Trophoblast cell (in vitro differentiated cells and primary cell): ENCODE data around the gene MRC2.
A peak's percentile ranks its signal among the peaks of the same experiment; 100 is the strongest.

Experiments
- DNase-seq, 2 donors: peaks; one replicate each; pipeline ENCODE4 v3.0.0-alpha.2; 2016
- H2AFZ ChIP-seq: 2 replicates; pipeline ENCODE4 v1.6.1; 2013; ENCODE audit warnings: low read length, moderate library complexity, mild to moderate bottlenecking; ENCODE audit not compliant: insufficient read depth, poor library complexity
- H2AK5ac ChIP-seq: 2 replicates; pipeline ENCODE4 v1.6.1; 2013; ENCODE audit warnings: mild to moderate bottlenecking, low read length
- H2BK120ac ChIP-seq: 2 replicates; pipeline ENCODE4 v1.6.1; 2013; ENCODE audit warnings: low read length, mild to moderate bottlenecking, moderate library complexity; ENCODE audit not compliant: insufficient read depth, poor library complexity
- H2BK12ac ChIP-seq: 2 replicates; pipeline ENCODE4 v1.6.1; 2013; ENCODE audit warnings: mild to moderate bottlenecking, low read length, moderate library complexity
- H2BK5ac ChIP-seq: 2 replicates; pipeline ENCODE4 v1.6.1; 2013; ENCODE audit warnings: low read length, low read depth, moderate library complexity, mild to moderate bottlenecking; ENCODE audit not compliant: poor library complexity
- H3K14ac ChIP-seq: 2 replicates; pipeline ENCODE4 v1.6.1; 2013; ENCODE audit warnings: mild to moderate bottlenecking, low read length
- H3K18ac ChIP-seq: 2 replicates; pipeline ENCODE4 v1.6.1; 2013; ENCODE audit warnings: mild to moderate bottlenecking, low read length
- H3K23ac ChIP-seq: 2 replicates; pipeline ENCODE4 v1.6.1; 2013; ENCODE audit warnings: low read length
- H3K27ac ChIP-seq: 2 replicates; pipeline ENCODE4 v1.5.1; 2013; ENCODE audit warnings: low read depth, mild to moderate bottlenecking, inconsistent platforms, low read length, moderate library complexity
- H3K27me3 ChIP-seq: 2 replicates; pipeline ENCODE4 v1.6.1; 2013; ENCODE audit warnings: inconsistent platforms, mild to moderate bottlenecking, low read length, moderate library complexity; ENCODE audit not compliant: insufficient read depth
- H3K36me3 ChIP-seq, 2 experiments: 1 replicate in 1 of 2; 2 replicates in 1 of 2; pipeline ENCODE4 v1.6.1; 2013; ENCODE audit warnings: low read length in 2 of 2, mild to moderate bottlenecking in 2 of 2, moderate library complexity in 1 of 2; ENCODE audit not compliant: insufficient read depth in 2 of 2, control insufficient read depth in 1 of 2
- H3K4ac ChIP-seq: 2 replicates; pipeline ENCODE4 v1.6.1; 2013; ENCODE audit warnings: low read depth, mild to moderate bottlenecking, low read length, moderate library complexity
- H3K4me1 ChIP-seq, 2 experiments: 1 replicate in 1 of 2; 2 replicates in 1 of 2; pipeline ENCODE4 v1.6.1; 2013; ENCODE audit warnings: low read length in 2 of 2, mild to moderate bottlenecking in 2 of 2, moderate library complexity in 1 of 2; ENCODE audit not compliant: insufficient read depth in 2 of 2, control insufficient read depth in 1 of 2
- H3K4me2 ChIP-seq: 2 replicates; pipeline ENCODE4 v1.6.1; 2013; ENCODE audit warnings: inconsistent platforms, mild to moderate bottlenecking, low read length, moderate library complexity
- H3K4me3 ChIP-seq: 2 replicates; pipeline ENCODE4 v1.5.1; 2013; ENCODE audit warnings: mild to moderate bottlenecking, low read depth, low read length, inconsistent platforms
- H3K79me1 ChIP-seq: one replicate; pipeline ENCODE4 v1.6.1; 2013; ENCODE audit warnings: low read length
- H3K79me2 ChIP-seq: 2 replicates; pipeline ENCODE4 v1.6.1; 2013; ENCODE audit warnings: low read length, mild to moderate bottlenecking; ENCODE audit not compliant: control insufficient read depth, insufficient read depth, poor library complexity
- H3K9ac ChIP-seq: 2 replicates; pipeline ENCODE4 v1.6.1; 2013; ENCODE audit warnings: mild to moderate bottlenecking, low read length
- H3K9me3 ChIP-seq: 2 replicates; pipeline ENCODE4 v1.6.1; 2013; ENCODE audit warnings: low read depth, mild to moderate bottlenecking, control low read depth, inconsistent platforms, low read length; ENCODE audit not compliant: insufficient read depth
- H4K12ac ChIP-seq: 2 replicates; pipeline ENCODE4 v1.6.1; 2013; ENCODE audit warnings: low read depth, mild to moderate bottlenecking, low read length, moderate library complexity
- H4K8ac ChIP-seq: 2 replicates; pipeline ENCODE4 v1.6.1; 2013; ENCODE audit warnings: low read depth, mild to moderate bottlenecking, low read length, moderate library complexity
- H4K91ac ChIP-seq: one replicate; pipeline ENCODE4 v1.6.1; 2013; ENCODE audit warnings: low read depth, mild to moderate bottlenecking, low read length, moderate library complexity
- WGBS: extraction: QIAGEN DNeasy Blood & Tissue Kit; methylation state at CpG from one replicate; pipeline ENCODE4 v1.1.7; 2013; ENCODE audit warnings: missing lambda C conversion rate; ENCODE audit not compliant: insufficient read length, insufficient coverage; ENCODE audit errors: extremely low coverage; 5-methylcytosine and 5-hydroxymethylcytosine counted together

MRC2 gene

GRCh38 chr17:62592341-62593099 lies 35.0 kb upstream of the MRC2 start:
- H2AK5ac ChIP-seq: no peak overlapping the region
- no peak overlapping the region for H2AFZ ChIP-seq
- WGBS: no CpG with 5 or more reads among the region's 9 CpGs
- H3K79me2 ChIP-seq: no peaks in the 10 kb centered on the region
- no peak overlapping the region for H3K27ac ChIP-seq
- no peak overlapping the region for H3K18ac ChIP-seq
- H3K27me3 ChIP-seq: no peaks in the 10 kb centered on the region
- peak in 1 of 2 donors; percentile 21 for DNase-seq
- H3K36me3 ChIP-seq: peaks cover 19 to 28% of the 10 kb centered on the region in 2 experiments
- no peak overlapping the region for H3K4ac ChIP-seq
- H4K12ac ChIP-seq: no peak overlapping the region
- no peaks in the 10 kb centered on the region for H3K4me1 ChIP-seq
- no peaks in the 10 kb centered on the region for H3K79me1 ChIP-seq
- peaks cover 2% of the 10 kb centered on the region for H3K9me3 ChIP-seq
- no peak overlapping the region for H4K91ac ChIP-seq
- no peak overlapping the region for H3K4me2 ChIP-seq
- no peak overlapping the region for H4K8ac ChIP-seq
- no peak overlapping the region for H3K23ac ChIP-seq
- H2BK5ac ChIP-seq: no peak overlapping the region
- no peak overlapping the region for H3K14ac ChIP-seq
- H3K9ac ChIP-seq: no peak overlapping the region
- no peak overlapping the region for H2BK120ac ChIP-seq
- no peak overlapping the region for H3K4me3 ChIP-seq
- H2BK12ac ChIP-seq: no peak overlapping the region

GRCh38 chr17:62595484-62595883 lies 32.0 kb upstream of the MRC2 start:
- H3K14ac ChIP-seq: no peak overlapping the region
- H3K23ac ChIP-seq: no peak overlapping the region
- H3K9ac ChIP-seq: no peak overlapping the region
- no peaks in the 10 kb centered on the region for H3K79me1 ChIP-seq
- H2AK5ac ChIP-seq: no peak overlapping the region
- no peaks in the 10 kb centered on the region for H3K27me3 ChIP-seq
- H3K79me2 ChIP-seq: no peaks in the 10 kb centered on the region
- no peak overlapping the region for H2BK5ac ChIP-seq
- no CpG with 5 or more reads among the region's 5 CpGs for WGBS
- H3K9me3 ChIP-seq: peaks cover 2% of the 10 kb centered on the region
- H2BK12ac ChIP-seq: no peak overlapping the region
- H2AFZ ChIP-seq: no peak overlapping the region
- H3K4ac ChIP-seq: no peak overlapping the region
- H3K4me3 ChIP-seq: no peak overlapping the region
- H3K18ac ChIP-seq: no peak overlapping the region
- DNase-seq: no peak
- H3K4me1 ChIP-seq: peaks cover 0 to 2% of the 10 kb centered on the region in 2 experiments
- no peak overlapping the region for H4K91ac ChIP-seq
- H4K12ac ChIP-seq: no peak overlapping the region
- H3K27ac ChIP-seq: no peak overlapping the region
- H2BK120ac ChIP-seq: no peak overlapping the region
- no peak overlapping the region for H4K8ac ChIP-seq
- no peak overlapping the region for H3K4me2 ChIP-seq
- peaks cover 18 to 26% of the 10 kb centered on the region in 2 experiments for H3K36me3 ChIP-seq

GRCh38 chr17:62596662-62597061 lies 30.8 kb upstream of the MRC2 start:
- Histone ChIP-seq H4K91ac (no peak overlapping the region), H3K4me3 (no peak overlapping the region), H3K23ac (no peak overlapping the region), H3K36me3 (peaks cover 18 to 24% of the 10 kb centered on the region in 2 experiments), H3K14ac (no peak overlapping the region), H2BK12ac (no peak overlapping the region), H2BK120ac (no peak overlapping the region), H2BK5ac (no peak overlapping the region), H3K4me2 (no peak overlapping the region), H3K27me3 (no peaks in the 10 kb centered on the region), H3K9me3 (peaks cover 2% of the 10 kb centered on the region), H3K4ac (no peak overlapping the region), H2AK5ac (no peak overlapping the region), H3K79me1 (no peaks in the 10 kb centered on the region), H4K8ac (no peak overlapping the region), H3K4me1 (peaks cover 0 to 2% of the 10 kb centered on the region in 2 experiments), H4K12ac (no peak overlapping the region), H3K79me2 (no peaks in the 10 kb centered on the region), H3K9ac (no peak overlapping the region), H3K18ac (no peak overlapping the region), H3K27ac (no peak overlapping the region), H2AFZ (no peak overlapping the region)
- WGBS: no CpG with 5 or more reads among the region's 2 CpGs
- DNase-seq: no peak

- H3K4me1 ChIP-seq: peaks cover 0 to 2% of the 10 kb centered on the region in 2 experiments
- H3K4me2 ChIP-seq: no peak overlapping the region
- no peak overlapping the region for H3K23ac ChIP-seq
- no peaks in the 10 kb centered on the region for H3K79me1 ChIP-seq
- no peak overlapping the region for H3K18ac ChIP-seq
- H3K36me3 ChIP-seq: peaks cover 18 to 26% of the 10 kb centered on the region in 2 experiments
- no peak overlapping the region for H3K9ac ChIP-seq
- H3K4me3 ChIP-seq: no peak overlapping the region
- H3K79me2 ChIP-seq: no peaks in the 10 kb centered on the region
- no peak overlapping the region for H3K4ac ChIP-seq
- peaks cover 2% of the 10 kb centered on the region for H3K9me3 ChIP-seq
- H4K91ac ChIP-seq: no peak overlapping the region
- no peak overlapping the region for H2BK5ac ChIP-seq
- H4K12ac ChIP-seq: no peak overlapping the region
- H3K27ac ChIP-seq: no peak overlapping the region
- no peak overlapping the region for H2BK120ac ChIP-seq
- H2BK12ac ChIP-seq: no peak overlapping the region
- no peaks in the 10 kb centered on the region for H3K27me3 ChIP-seq
- H2AK5ac ChIP-seq: no peak overlapping the region
- no peak overlapping the region for H2AFZ ChIP-seq
- H3K14ac ChIP-seq: no peak overlapping the region
- no CpG with 5 or more reads among the region's 2 CpGs for WGBS
- H4K8ac ChIP-seq: no peak overlapping the region
- no peak for DNase-seq
Measured at GRCh38 chr17:62597150-62597549, 30.3 kb upstream of the MRC2 start.
